Activated CD8-positive, alpha-beta T cell treated with anti-CD3 and anti-CD28 coated beads for 36 hours (primary cell): ENCODE results near the gene BSDC1. TPM values are rescaled to one million over a fixed set of nuclear protein-coding genes. Genes with fewer than 3 reads are reported as not detected.

Source experiments
- ATAC-seq: fragments of 200-7000 bp; cut with Tn5 transposase; one replicate; pipeline ENCODE4 v1.10.0; 2021; ENCODE audit warnings: mild to moderate bottlenecking, moderate library complexity
- CTCF ChIA-PET: fragments of 350-600 bp; sonication (Branson Sonifier 250); formaldehyde crosslinking; loops from one replicate; lab custom pipeline; 2021; ENCODE audit warnings: antibody characterized with exemption; lab: Charles Lee
- POLR2A ChIA-PET: fragments of 350-600 bp; sonication (Branson Sonifier 250); formaldehyde crosslinking; loops from one replicate; lab custom pipeline; 2021; ENCODE audit warnings: antibody characterized with exemption; lab: Charles Lee
- DNase-seq: peaks from one replicate; pipeline ENCODE4 v3.0.0-alpha.2; 2020
- H3K27ac Mint-ChIP-seq: one replicate; pipeline ENCODE4 v1.8.0; 2021; ENCODE audit warnings: mild to moderate bottlenecking, mixed read lengths
- H3K27me3 Mint-ChIP-seq: one replicate; pipeline ENCODE4 v1.8.0; 2021; ENCODE audit warnings: mixed read lengths
- H3K36me3 Mint-ChIP-seq: one replicate; pipeline ENCODE4 v1.8.0; 2021; ENCODE audit warnings: low read depth, mixed read lengths
- H3K4me1 Mint-ChIP-seq: one replicate; pipeline ENCODE4 v1.8.0; 2021; ENCODE audit warnings: low read depth, mixed read lengths
- H3K4me3 Mint-ChIP-seq: one replicate; pipeline ENCODE4 v1.8.0; 2021; ENCODE audit warnings: mild to moderate bottlenecking, moderate library complexity, mixed read lengths
- H3K9me3 Mint-ChIP-seq: one replicate; pipeline ENCODE4 v1.8.0; 2021; ENCODE audit warnings: mixed read lengths
- intact Hi-C: fragments of 100-400 bp; cut with micrococcal nuclease; formaldehyde crosslinking; loops from one replicate; pipeline ENCODE4 v1.10.0; 2022
- total RNA-seq, 2 experiments: library from RNA; stranded (reverse); gene quantifications; one replicate each; pipeline ENCODE4 v1.2.3, GENCODE V29; 2021
- TF ChIP-seq, protein P1 (sequence below): fragments of 200-600 bp; IDR thresholded peaks from one replicate; pipeline ENCODE4 v1.8.0; 2022; ENCODE audit warnings: antibody characterized with exemption, mild to moderate bottlenecking

The BSDC1 gene
- total RNA-seq, 2 experiments from 2014 or later = 30.6 to 33.3 TPM

- no peaks in the 10 kb centered on the region for H3K27me3 Mint-ChIP-seq
- ATAC-seq = no peak
- peaks cover 6% of the 10 kb centered on the region for H3K9me3 Mint-ChIP-seq
- ChIA-PET CTCF (interaction anchor here (1.7 to 4.3 kb wide), 3 partner anchors 12 to 105 kb away, joined by 4 to 17 read pairs (median 5); partner anchors contain the start of gene MARCKSL1), POLR2A (interaction anchor here (0.6 to 6.7 kb wide), 8 partner anchors 11 to 280 kb away, joined by 3 to 39 read pairs (median 4); partner anchors contain the start of genes BSDC1, MARCKSL1 and TMEM39B)
- DNase-seq = no peak
- H3K36me3 Mint-ChIP-seq = no peaks in the 10 kb centered on the region
- H3K4me3 Mint-ChIP-seq = peak overlapping the region; percentile 22
- intact Hi-C loops = no loop called here
- peaks cover 39% of the 10 kb centered on the region for H3K4me1 Mint-ChIP-seq
- H3K27ac Mint-ChIP-seq = no peak overlapping the region
- TF ChIP-seq, protein P1, sequence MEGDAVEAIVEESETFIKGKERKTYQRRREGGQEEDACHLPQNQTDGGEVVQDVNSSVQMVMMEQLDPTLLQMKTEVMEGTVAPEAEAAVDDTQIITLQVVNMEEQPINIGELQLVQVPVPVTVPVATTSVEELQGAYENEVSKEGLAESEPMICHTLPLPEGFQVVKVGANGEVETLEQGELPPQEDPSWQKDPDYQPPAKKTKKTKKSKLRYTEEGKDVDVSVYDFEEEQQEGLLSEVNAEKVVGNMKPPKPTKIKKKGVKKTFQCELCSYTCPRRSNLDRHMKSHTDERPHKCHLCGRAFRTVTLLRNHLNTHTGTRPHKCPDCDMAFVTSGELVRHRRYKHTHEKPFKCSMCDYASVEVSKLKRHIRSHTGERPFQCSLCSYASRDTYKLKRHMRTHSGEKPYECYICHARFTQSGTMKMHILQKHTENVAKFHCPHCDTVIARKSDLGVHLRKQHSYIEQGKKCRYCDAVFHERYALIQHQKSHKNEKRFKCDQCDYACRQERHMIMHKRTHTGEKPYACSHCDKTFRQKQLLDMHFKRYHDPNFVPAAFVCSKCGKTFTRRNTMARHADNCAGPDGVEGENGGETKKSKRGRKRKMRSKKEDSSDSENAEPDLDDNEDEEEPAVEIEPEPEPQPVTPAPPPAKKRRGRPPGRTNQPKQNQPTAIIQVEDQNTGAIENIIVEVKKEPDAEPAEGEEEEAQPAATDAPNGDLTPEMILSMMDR = no peak
Measured at GRCh38 chr1:32352831-32353383, 41.3 kb downstream of the BSDC1 start.

DNA sequence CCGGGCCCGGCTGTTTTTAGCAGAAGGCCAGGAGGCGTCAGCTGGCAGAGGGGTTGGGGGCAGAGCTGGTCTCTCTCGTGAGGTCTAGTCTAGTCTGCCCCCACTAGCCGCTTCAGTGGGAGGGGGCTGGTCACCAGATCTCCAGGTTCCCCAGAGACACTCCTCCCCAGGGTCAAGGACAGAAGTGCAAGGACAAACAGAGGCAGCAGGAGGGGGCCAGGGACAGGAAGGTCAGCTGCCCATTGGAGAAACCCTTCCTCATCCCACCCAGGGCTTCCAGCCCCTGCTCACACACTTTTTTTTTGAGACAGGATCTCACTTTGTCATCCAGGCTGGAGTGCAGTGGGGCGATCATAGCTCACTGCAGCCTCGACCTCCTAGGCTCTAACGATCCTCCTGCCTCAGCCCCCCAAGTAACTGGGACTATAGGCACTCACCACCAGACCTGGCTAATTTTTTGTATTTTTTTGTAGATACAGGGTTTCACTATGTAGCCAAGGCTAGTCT lies 41.9 kb downstream of the BSDC1 start:
- DNase-seq = no peak
- CTCF ChIA-PET = interaction anchor here (0.8 to 4.3 kb wide), 4 partner anchors 10 to 104 kb away, joined by 3 to 17 read pairs (median 4); partner anchors contain the start of gene MARCKSL1
- intact Hi-C loops = no loop called here
- Mint-ChIP-seq H3K27me3 (no peaks in the 10 kb centered on the region), H3K4me3 (peak overlapping the region; percentile 79), H3K4me1 (peaks cover 39% of the 10 kb centered on the region), H3K27ac (no peak overlapping the region), H3K9me3 (peaks cover 6% of the 10 kb centered on the region), H3K36me3 (no peaks in the 10 kb centered on the region)
- ATAC-seq = no peak
- TF ChIP-seq, protein P1 = no peak
- POLR2A ChIA-PET = interaction anchor here (0.6 to 6.7 kb wide), 9 partner anchors 10 to 280 kb away, joined by 3 to 39 read pairs (median 4); partner anchors contain the start of genes BSDC1, MARCKSL1 and TMEM39B

DNA sequence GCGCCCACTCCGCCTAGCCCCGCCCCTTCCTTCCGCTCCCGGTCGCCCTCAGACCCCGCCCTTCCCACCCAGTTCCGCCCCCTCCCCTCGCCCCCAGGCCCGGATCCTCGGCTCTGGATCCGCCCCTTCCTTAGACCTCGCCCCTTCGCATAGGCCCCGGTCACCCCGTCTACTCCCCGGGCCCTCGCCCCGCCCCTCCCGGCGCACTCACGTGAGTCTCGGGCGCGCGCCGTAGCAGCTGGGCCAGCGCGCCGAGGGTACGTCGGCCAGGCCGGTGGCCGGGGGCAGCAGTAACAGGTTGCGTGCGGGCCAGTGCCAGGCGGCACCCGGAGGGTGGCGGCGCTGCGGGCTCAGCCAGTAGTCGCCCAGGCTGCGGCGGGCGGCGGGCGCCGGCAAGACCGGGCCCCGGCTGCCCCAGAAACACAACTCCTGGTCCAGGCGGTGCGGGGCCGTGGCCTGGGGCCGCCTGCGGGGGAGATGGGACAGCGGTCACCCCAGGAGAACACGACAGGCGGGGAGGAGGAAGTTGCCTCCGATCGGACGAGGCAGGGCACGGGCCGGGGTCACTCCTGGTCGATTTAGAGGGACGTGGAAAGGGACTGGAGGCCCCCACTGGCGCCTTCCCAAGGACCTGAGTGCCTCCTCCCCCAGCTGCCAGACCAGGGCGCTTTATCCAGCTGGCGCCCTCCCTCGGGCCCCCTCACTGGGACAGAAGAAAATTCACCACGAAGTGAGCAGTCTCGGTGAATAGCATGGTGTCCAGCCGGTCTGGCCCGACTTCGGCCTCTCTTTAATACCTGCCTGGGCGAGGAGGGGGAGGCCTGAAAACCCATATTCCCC lies 42.6 kb downstream of the BSDC1 start:
- Mint-ChIP-seq H3K9me3 (peaks cover 6% of the 10 kb centered on the region), H3K4me3 (peak overlapping the region; percentile 79), H3K36me3 (no peaks in the 10 kb centered on the region), H3K27ac (peak overlapping the region; percentile 85), H3K4me1 (peaks cover 39% of the 10 kb centered on the region), H3K27me3 (no peaks in the 10 kb centered on the region)
- ATAC-seq (peak; percentile 95), DNase-seq (peak; percentile 92)
- intact Hi-C loops = no loop called here
- ChIA-PET POLR2A (interaction anchor here (0.8 to 6.7 kb wide), 6 partner anchors 10 to 279 kb away, joined by 3 to 39 read pairs (median 4); partner anchors contain the start of genes BSDC1, MARCKSL1 and TMEM39B), CTCF (interaction anchor here (0.8 to 4.3 kb wide), 4 partner anchors 10 to 103 kb away, joined by 3 to 17 read pairs (median 4); partner anchors contain the start of gene MARCKSL1)
- TF ChIP-seq, protein P1 = peak; percentile 3

GRCh38 chr1:32350785-32351398 lies 43.3 kb downstream of the BSDC1 start:
- no peaks in the 10 kb centered on the region for H3K36me3 Mint-ChIP-seq
- peak; percentile 85 for ATAC-seq
- no peaks in the 10 kb centered on the region for H3K27me3 Mint-ChIP-seq
- intact Hi-C loops = no loop called here
- peak; percentile 83 for DNase-seq
- POLR2A ChIA-PET = interaction anchor here (1.0 to 6.7 kb wide), 3 partner anchors 9 to 43 kb away, joined by 4 to 39 read pairs (median 9); partner anchors contain the start of genes BSDC1 and MARCKSL1
- peaks cover 6% of the 10 kb centered on the region for H3K9me3 Mint-ChIP-seq
- CTCF ChIA-PET = interaction anchor here (0.8 to 0.9 kb wide), 3 partner anchors 12 to 103 kb away, joined by 3 to 4 read pairs (median 3); partner anchors contain the start of gene MARCKSL1
- peak overlapping the region; percentile 79 for H3K4me3 Mint-ChIP-seq
- H3K27ac Mint-ChIP-seq = peak overlapping the region; percentile 85
- H3K4me1 Mint-ChIP-seq = peaks cover 45% of the 10 kb centered on the region
- TF ChIP-seq, protein P1 = peak; percentile 75
